ENCODE data around the gene FKRP. TPM values are rescaled to one million over a fixed set of nuclear protein-coding genes. Genes with fewer than 3 reads are reported as not detected.

Gene FKRP
- polyA plus RNA-seq, 1 donor (not counting 4 experiments of a cell fraction or from before 2014, with no cell fraction given) = 6.1 TPM

- Histone ChIP-seq H3K36me3 (ENCODE audit: control insufficient read depth in 2 of 2, extremely low read depth in 1 of 2, insufficient read depth in 2 of 2, low read length in 2 of 2) (peaks cover 36 to 56% of the 10 kb centered on the region in 2 experiments), H3K27ac (ENCODE audit: control insufficient read depth, insufficient read depth, low read length) (no peak overlapping the region)
These were observed 8.1 kb upstream of the FKRP start for GRCh38 chr19:46737761-46738171.

GRCh38 chr19:46739290-46739771 is 6.5 kb upstream of the FKRP start:
- H3K9me1 ChIP-seq (ENCODE audit: control insufficient read depth, extremely low read depth, insufficient read depth, low read length) = no peaks in the 10 kb centered on the region
- no peaks in the 10 kb centered on the region for H3K27me3 ChIP-seq (ENCODE audit: control insufficient read depth, extremely low read depth, insufficient read depth, low read length)
- FAIRE-seq (no peak), DNase-seq (ENCODE audit: low read depth, low spot score) (no peak)
- H3K27ac ChIP-seq (ENCODE audit: control insufficient read depth, insufficient read depth, low read length) = no peak overlapping the region
- dilution Hi-C loops (cut with MboI; ENCODE audit: extremely low pct_ligation_motif_present, low sequenced_read_pairs) = no loop called here
- TF ChIP-seq EZH2 (IDR thresholded peaks at IDR 0.05; ENCODE audit: low read length) (no peak), CTCF (optimal IDR thresholded peaks at IDR 0.05 in 1 of 3, IDR thresholded peaks at IDR 0.05 in 1 of 3, conservative IDR thresholded peaks at IDR 0.05 in 1 of 3; ENCODE audit: extremely low read depth in 1 of 3, insufficient read depth in 2 of 3, low read length in 3 of 3) (no peak)
- H3K4me1 ChIP-seq (ENCODE audit: control insufficient read depth, extremely low read depth, insufficient read depth, low read length) = peaks cover 7% of the 10 kb centered on the region
- H4K20me1 ChIP-seq (ENCODE audit: control insufficient read depth, extremely low read depth, insufficient read depth, low read length) = peaks cover 39% of the 10 kb centered on the region
- no peak overlapping the region for H3K4me3 ChIP-seq (ENCODE audit: control insufficient read depth in 2 of 3, extremely low read depth in 1 of 3, insufficient read depth in 2 of 3, low read depth in 1 of 3, low read length in 3 of 3)
- H3K9me3 ChIP-seq (ENCODE audit: control insufficient read depth, low read depth, low read length) = no peaks in the 10 kb centered on the region
- H2AFZ ChIP-seq (ENCODE audit: control insufficient read depth, low read length) = no peak overlapping the region
- H3K9ac ChIP-seq (ENCODE audit: control insufficient read depth, extremely low read depth, insufficient read depth, low read length) = no peak overlapping the region
- H3K4me2 ChIP-seq (ENCODE audit: control insufficient read depth, extremely low read depth, insufficient read depth, low read depth, low read length) = no peak overlapping the region
- peaks cover 24 to 51% of the 10 kb centered on the region in 2 experiments for H3K36me3 ChIP-seq (ENCODE audit: control insufficient read depth in 2 of 2, extremely low read depth in 1 of 2, insufficient read depth in 2 of 2, low read length in 2 of 2)
- peaks cover 80% of the 10 kb centered on the region for H3K79me2 ChIP-seq (ENCODE audit: control insufficient read depth, insufficient read depth, low read length)

More at GRCh38 chr19:46737761-46738171, 8.1 kb upstream of the FKRP start:
- no peaks in the 10 kb centered on the region for H3K27me3 ChIP-seq (ENCODE audit: control insufficient read depth, extremely low read depth, insufficient read depth, low read length)
- H3K4me3 ChIP-seq (ENCODE audit: control insufficient read depth in 2 of 3, extremely low read depth in 1 of 3, insufficient read depth in 2 of 3, low read depth in 1 of 3, low read length in 3 of 3) = no peak overlapping the region
- H3K79me2 ChIP-seq (ENCODE audit: control insufficient read depth, insufficient read depth, low read length) = peaks cover 79% of the 10 kb centered on the region
- no peaks in the 10 kb centered on the region for H3K9me1 ChIP-seq (ENCODE audit: control insufficient read depth, extremely low read depth, insufficient read depth, low read length)
- H3K9ac ChIP-seq (ENCODE audit: control insufficient read depth, extremely low read depth, insufficient read depth, low read length) = no peak overlapping the region
- TF ChIP-seq EZH2 (IDR thresholded peaks at IDR 0.05; ENCODE audit: low read length) (no peak), CTCF (optimal IDR thresholded peaks at IDR 0.05 in 1 of 3, IDR thresholded peaks at IDR 0.05 in 1 of 3, conservative IDR thresholded peaks at IDR 0.05 in 1 of 3; ENCODE audit: extremely low read depth in 1 of 3, insufficient read depth in 2 of 3, low read length in 3 of 3) (no peak)
- no peaks in the 10 kb centered on the region for H3K9me3 ChIP-seq (ENCODE audit: control insufficient read depth, low read depth, low read length)
- peaks cover 37% of the 10 kb centered on the region for H4K20me1 ChIP-seq (ENCODE audit: control insufficient read depth, extremely low read depth, insufficient read depth, low read length)
- no peak overlapping the region for H2AFZ ChIP-seq (ENCODE audit: control insufficient read depth, low read length)
- no peak for DNase-seq (ENCODE audit: low read depth, low spot score)
- dilution Hi-C loops (cut with MboI; ENCODE audit: extremely low pct_ligation_motif_present, low sequenced_read_pairs) = no loop called here
- no peak for FAIRE-seq
- H3K4me1 ChIP-seq (ENCODE audit: control insufficient read depth, extremely low read depth, insufficient read depth, low read length) = peaks cover 3% of the 10 kb centered on the region
- no peak overlapping the region for H3K4me2 ChIP-seq (ENCODE audit: control insufficient read depth, extremely low read depth, insufficient read depth, low read depth, low read length)
